Hepatic stellate cell (primary cell): ENCODE results near the gene CBARP.

Source experiments
- DNase-seq: peaks from one replicate; pipeline ENCODE4 v3.0.0; 2011; ENCODE audit warnings: low spot score

CBARP gene

DNA sequence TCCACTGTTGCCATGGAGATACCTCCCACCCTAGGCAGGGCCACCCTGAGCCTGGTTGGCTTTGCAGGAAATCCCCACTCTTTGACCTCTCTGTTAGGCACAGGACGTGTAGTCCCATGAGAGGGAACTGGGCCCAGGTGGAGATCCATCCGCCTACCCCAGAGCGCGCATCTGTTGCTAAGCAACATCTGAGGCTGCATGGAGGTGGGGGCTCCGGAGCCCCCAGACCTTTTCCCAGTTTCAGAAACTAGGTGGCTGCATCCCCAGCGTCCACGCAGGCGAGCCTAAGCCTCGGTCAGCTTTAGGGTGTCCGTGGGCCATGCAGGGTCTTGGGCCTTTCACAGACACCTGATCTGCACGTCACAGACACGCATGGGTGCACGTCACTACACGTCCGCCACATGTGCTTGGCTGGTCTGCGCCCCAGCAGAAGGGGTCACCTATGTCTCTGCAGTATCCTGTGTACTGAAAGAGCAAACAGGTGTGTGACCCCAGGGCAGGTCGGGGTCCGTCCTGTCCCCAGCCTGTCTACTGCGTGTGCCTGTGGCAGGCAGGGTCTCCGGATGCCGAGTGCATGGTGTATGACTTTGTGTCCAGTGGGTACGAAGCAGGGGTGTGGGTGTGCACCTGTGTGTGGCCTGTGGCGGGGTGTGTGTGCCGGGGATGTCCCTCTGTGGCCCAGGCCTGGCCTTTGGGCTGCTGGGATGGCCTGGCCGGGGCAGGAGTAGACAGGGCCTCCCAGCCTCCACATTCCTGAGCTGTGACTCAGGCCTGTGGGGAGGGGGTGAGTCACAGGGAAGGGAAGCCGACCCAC is 27.2 kb upstream of the CBARP start:
- peak; percentile 94 for DNase-seq

DNA sequence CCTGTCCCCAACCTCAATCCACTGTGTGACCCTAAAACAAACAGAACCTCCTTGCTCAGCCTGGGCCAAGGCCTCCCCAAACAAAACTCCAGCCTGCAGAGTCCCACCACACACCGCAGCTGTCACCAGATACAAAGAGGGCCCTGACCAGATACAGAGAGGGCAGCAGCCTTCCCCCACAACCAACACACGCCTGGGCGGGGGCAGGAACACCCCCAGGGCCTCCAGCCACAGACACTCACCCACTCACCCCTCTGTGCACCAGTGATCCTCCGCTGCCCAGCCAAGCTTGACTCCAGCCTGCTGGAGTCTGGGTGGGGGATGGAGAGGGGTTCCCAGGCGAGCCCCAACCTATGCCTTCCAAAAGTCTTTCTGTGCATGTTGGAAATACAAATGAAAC is 25.4 kb upstream of the CBARP start:
- DNase-seq, result no peak

DNA sequence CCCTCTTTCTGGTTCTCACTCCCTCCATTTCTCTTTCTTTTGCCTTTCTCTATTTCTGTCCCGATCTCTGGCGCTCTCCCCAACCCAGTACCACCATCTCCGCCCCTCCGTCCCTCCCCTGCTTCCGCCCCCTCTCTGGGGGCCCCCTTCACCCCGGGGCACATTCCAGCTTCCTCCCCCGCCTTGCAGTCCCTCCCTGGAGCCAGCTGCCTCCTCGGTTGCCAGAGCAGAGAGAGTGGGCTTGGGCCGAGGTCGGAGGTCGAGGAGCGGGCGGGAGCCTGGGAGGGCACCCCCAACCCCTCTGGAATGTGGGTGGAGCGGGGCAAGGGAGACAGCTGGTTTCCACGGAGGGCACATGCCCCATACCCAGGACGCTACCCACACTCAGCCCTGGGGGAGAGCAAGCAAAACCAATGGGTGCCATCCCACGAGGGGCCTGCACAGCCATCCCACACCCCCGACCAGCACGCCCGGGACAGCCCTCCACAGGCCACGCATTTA is 24.9 kb upstream of the CBARP start:
- no peak for DNase-seq

DNA sequence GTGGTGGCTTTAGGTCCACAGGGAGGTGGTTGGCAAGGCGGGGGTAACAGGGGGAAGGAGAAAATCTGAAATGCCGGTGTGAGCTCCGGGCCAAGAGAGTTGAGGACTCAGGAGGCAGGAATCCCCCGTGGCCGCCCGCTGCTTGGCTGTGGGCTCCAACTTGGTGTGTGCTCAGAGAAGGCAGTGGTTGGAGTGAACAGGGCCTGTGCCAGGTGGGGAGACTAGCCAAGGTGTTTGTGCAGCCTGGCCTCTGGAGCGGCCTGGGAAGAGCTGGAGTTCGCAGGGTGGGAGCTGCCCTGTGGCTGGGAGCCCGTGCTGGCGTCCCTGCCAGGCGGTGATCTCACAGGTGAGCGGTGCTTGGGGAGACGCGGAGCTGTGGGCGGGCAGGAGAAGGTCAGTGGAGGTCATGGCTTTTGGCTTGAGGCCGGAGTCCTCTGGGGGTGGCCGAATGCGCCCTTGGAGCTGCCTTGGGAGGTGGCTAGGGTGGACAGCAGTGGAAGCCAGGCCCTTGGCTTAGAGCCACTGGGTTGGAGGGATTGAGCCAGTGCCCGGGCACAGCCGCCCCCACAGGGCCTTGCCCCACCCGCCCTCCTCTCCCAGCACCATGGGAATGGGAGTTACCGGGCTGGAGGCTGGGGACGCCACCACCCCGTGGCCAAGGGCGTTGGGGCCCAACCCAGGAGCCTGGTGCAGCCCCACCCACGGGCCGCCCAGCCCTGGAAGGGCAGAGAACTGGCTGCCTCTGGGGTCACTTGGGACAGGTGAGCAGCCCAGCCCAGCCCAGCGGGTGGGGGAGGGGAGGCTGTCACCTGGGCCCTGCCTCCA is 24.2 kb upstream of the CBARP start:
- no peak for DNase-seq

DNA sequence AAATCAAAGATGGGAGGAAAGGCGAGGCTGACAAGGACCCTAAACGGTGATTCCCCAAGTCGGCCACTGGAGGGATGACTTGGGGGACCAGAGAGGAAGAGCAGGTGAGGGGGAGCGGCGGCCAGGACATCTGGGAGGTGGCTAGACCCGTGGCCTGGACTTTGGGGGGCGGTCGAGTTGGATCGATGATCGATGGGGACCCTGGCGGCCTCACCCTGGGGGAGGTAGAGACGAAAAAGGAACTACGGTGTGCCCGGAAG is 23.7 kb upstream of the CBARP start:
- no peak for DNase-seq

DNA sequence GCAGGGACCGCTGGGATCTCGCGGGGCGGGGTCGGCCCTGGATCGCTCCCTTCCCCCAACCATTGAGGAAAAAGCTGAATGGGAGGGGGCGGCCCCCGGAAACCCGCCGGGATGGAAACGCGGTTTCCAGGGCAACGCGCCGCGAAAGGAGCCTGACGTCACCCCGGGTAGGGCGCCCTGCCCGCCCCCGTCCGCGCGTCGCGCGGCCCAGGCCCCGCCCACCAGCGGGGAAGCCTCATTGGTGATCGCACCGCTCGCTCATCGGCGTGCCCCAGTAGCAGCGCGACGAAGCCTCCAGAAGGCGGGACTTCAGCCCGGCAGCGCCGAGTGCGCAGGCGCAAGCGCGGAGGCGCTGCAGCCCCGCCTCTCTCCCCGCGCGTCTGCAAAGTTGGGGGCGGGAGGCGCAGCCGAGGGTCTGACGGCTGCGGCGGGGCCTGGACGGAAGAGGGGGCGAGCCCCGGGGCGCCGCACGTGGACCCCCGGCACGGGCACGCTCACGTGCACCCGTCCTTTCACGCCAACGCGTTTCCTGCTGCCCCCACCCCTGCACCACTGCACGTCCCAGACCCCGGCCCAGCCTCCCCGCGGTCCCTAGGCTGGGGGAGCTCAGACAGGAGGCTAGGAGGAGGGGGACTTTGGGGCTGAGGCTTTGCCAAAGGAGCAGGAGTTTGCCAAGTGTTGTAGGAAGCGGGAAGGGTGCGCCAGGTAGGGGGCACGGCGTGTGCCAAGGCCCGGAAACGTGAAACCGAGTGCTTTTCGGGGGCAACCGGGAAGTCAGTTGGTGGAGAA is 23.1 kb upstream of the CBARP start:
- DNase-seq, result peak; percentile 98

DNA sequence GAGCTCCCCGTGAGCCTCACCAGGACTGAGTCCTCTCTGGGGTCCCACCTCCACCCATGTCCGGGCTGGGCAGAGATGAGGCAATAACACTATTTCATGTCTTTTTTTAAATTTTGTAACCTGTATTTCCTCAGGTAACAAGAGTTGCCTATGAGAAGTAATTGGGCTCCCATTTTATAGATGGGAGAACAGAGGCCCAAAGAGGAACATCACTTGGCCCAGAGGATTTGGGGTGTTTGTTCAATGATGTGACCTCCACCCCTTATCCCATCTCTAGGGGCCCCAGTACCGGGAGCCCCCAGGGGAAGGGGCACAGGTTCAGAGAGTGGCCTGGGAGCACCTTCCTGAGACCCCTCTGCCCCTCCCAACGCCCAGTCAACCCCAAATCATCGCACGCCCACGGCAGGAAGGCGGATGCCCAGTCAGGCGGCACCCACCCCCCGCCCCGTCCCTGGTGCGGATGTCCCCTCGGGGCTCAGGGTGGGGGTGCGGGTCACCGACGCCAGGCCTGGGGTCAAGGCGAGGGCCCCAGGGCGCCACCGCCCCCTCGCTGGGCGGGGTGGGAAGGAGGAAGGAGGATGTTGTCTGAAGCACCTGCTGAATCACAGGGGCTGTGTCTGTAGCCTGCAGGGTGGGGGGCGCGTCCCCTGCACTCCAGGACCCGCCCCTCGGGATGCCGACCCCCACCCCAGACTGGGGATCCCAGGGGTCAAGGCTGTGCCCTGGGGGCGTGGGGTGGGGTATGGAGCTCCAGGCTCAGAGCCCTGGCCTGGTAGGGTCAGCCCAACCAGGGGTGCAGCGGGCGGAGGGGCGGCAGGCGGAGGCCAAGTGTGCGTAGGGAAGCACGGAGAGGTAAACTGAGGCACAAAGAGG is 22.3 kb upstream of the CBARP start:
- DNase-seq, result no peak

DNA sequence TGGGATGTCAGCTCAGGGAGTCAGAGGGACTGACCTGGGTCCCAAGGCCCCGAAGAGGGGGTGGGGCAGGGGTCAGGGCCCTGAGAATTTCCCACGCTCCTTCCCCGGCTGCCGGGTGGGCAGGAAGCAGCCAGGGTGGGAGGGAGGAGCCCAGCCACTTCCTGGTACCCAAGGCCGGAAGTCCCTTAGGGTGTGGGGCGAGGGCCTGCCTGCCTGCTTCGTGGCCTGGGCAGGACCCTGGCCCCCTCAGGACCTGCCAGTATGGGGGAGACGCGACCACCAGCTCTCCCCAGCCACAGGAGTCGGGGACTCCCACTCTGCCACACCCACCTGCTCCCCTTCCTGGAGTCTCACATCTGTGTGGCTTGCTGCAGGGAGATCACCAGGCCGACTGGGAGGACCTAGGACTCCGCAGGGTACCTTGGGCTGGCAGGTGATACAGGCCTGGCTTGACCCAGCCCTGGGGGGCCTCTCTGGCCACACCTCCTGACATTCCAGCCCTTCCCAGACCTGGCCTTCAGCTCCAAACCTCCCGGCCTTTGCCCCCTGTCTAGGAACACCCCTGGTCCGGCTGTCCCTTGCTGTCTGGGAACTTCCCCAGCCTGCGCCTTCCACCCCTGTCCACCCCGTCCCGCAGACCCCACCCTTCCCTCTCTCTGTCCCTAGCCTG is 21.5 kb upstream of the CBARP start:
- DNase-seq, result peak; percentile 60

DNA sequence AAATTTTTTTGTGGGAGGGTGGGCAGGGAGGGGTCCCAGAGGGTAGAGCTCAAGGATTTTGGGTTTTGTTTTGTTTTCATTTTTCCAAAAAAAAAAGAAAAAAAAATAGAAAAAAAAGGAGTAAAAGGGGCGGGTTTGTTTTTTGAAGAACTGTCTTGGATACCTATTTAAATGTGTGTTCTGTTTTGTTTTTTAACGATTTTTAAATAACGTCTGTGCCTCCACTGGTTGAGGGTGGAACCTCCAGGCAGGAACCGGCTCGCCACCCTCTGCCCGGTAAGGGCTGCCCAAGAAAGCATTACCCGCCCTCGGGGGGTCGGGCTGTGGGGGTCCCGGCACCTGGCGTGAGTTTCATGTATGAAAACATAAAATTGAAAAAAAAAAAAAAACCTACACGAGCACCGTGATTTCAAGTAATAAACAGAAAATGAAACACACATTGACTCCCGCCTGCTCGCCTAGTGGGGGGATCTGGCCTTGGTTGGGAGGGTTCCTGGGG is 21.0 kb upstream of the CBARP start:
- DNase-seq, result no peak

DNA sequence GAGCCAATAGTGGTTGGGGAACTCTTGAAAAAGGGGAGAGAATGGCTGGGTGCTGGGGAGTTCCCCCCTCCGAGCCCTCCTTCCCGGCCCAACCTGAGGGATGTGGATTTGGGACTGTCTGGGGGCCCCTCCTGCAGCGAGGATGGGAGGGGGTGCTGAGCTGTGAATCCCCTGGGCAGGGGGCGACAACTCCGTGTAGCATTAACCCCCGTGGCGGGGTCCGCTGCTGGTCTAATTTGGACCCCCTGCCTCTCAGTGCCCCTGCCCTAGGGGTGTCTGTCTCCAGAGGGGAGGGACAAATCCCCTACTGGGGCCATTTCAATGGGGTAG is 20.3 kb upstream of the CBARP start:
- DNase-seq, result no peak

DNA sequence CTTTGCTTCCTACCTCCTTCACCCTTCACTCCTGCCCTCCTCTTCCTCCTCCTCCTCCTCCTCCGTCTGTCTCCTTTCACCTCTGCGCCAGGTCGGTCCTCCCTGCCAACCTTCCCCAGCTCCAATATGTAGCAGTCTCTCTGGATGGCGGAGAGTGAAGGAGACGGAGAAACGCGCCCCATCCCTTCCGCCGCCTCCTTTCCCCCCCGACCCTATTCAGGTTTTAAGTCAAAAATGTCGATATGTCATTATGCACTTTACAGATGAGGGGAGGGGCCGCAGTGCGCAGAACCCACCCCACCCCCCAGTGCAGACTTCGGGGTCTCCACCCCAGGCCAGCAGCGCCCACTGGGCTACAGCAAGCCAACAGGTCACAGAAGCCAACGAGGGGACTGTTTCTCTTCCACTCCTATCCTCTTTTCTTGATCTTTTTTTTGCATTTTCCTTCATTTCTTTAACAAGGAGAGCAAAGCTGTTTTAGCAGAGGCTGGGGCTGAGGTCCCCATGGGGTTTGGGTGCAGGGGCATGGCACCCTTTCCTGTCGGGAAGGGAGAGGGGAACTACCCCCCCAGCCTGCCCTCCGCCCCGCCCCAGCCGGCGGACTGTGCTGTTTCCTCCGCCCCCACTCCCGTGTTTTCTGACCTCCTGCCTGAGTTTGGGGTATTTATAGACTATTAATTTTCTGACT is 19.8 kb upstream of the CBARP start:
- no peak for DNase-seq

DNA sequence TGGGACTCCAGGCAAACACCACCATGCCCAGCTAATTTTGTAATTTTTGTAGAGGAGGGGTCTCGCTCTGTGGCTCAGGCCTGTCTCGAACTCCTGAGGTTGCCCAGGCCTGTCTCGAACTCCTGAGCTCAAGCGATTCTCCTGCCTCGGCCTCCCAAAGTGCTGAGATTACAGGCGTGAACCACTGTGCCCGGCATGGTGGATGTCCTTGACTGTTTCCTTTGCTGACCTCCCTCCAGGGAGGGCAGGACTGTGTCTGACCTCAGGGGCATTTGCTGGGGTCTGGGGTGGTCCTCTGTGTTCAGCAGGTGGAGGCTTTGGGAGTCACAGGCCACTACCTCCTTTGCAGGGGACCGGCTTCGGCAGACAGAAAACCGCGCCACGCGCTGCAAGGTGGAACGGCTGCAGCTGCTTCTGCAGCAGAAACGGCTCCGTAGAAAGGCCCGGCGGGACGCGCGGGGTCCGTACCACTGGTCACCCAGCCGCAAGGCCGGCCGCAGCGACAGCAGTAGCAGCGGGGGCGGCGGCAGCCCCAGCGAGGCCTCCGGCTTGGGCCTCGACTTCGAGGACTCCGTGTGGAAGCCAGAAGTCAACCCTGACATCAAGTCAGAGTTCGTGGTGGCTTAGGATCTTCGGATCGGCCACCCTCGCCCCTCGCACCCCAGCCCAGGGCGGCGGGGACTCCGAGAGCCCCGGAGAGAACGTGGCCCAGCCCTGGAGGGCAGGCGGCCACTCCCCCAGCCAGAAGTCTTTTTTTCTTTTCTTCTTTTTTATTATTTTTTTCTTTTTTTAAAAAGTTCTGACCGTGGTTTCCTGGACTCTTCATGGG is 19.1 kb upstream of the CBARP start:
- no peak for DNase-seq

DNA sequence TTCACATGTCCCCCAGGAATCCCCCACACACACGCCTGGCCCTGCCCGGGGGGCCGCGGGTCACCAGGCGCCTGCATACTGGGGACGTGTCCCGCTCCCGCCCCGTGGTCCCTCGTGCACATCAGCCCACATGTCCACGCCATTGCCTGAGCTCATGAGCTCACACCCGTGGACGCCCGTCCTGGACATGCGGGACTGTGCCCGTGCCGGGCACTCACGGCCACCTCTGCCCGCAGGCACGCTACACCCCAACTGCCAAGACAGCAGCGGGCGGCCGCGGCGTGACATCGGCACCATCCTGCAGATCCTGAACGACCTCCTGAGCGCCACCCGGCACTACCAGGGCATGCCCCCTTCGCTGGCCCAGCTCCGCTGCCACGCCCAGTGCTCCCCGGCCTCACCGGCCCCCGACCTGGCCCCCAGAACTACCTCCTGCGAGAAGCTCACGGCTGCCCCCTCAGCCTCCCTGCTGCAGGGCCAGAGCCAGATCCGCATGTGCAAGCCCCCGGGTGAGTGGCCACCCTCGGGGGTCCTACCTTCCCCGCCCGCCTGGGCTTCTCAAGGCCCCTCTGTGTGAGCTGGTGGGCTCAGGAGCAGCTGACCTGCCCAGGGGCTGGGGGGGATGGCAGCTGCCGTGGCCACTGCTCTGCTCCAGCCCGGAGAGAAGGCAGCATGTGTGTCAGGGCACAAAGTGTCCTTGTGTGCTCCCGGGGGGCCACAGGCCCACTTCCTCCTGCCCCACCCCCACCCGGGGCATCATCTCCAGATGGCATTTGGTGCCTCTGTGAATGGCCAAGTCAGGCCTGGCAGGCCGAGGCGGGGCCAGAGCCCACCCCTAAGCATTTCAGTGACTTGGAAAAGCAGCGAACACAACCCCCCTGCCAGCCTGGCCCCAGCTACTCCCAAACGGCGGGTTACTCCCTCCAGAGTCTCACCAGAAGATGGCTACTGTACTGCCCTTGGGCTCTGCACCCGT is 17.7 kb upstream of the CBARP start:
- DNase-seq, result no peak

DNA sequence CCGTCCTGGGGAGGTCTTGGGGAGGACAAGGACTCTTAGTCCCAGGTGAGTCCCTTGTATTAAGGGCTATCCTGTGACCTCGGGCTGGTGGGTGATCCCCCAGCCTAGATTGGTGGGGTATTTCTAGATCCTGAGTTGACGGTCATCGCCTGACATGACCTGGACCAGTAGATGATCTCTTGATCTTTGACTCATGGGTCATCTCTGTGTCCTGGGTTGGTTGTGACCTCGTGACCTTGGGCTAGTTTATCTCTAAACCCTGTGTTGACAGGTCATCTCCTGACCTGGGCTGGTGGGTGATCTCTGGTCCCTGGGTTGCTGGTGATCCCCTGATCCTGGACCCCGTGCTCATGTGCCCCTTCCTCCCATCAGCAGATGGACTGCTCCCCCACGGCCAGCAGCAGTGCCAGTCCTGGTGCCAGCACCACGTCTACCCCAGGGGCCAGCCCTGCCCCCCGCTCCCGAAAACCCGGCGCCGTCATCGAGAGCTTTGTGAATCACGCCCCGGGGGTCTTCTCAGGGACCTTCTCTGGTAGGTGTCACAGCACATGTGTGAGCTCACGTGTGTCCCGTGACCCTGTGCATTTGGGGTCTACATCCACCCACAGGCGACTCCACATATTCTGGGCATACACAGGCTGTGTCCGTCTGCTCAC is 16.9 kb upstream of the CBARP start:
- DNase-seq, result no peak

DNA sequence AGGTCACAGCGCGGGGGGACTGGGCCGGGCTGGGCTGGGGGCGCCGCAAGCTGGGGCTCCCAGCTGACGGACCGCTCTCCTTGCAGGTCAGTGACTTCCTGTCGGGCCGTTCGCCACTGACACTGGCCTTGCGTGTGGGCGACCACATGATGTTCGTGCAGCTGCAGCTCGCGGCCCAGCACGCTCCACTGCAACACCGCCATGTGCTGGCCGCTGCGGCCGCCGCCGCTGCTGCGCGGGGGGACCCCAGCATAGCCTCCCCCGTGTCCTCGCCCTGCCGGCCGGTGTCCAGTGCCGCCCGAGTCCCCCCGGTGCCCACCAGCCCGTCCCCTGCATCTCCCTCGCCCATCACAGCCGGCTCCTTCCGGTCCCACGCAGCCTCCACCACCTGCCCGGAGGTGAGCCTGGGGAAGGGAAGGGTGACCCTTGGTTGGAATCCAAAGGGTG is 16.3 kb upstream of the CBARP start:
- DNase-seq, result peak; percentile 63

DNA sequence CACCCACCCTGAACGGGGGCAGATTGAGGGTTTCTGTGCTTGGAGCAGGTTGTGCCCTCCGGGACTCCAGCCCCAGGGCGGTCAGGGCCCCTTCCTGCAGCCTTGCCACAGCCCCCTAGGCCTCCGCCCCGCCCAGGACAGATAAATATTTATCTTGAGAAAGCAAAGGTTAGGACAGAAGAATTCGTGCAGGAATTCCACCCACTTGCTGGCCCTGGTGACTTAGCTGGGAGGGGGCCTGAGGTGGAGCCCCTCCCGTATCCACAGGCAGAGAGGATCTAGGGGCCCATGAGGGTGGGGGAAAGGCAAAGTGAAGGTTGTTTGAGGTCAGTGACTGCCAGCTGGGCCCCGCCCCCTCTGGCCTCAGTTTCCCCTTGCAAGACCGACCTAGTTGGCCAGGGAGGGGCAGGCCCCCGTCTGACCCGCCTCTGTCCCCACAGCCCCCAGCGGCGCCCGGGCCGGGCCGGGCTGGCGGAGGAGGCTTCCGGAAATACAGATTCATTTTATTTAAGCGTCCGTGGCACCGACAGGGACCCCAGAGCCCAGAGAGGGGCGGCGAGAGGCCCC is 15.8 kb upstream of the CBARP start:
- DNase-seq, result no peak

DNA sequence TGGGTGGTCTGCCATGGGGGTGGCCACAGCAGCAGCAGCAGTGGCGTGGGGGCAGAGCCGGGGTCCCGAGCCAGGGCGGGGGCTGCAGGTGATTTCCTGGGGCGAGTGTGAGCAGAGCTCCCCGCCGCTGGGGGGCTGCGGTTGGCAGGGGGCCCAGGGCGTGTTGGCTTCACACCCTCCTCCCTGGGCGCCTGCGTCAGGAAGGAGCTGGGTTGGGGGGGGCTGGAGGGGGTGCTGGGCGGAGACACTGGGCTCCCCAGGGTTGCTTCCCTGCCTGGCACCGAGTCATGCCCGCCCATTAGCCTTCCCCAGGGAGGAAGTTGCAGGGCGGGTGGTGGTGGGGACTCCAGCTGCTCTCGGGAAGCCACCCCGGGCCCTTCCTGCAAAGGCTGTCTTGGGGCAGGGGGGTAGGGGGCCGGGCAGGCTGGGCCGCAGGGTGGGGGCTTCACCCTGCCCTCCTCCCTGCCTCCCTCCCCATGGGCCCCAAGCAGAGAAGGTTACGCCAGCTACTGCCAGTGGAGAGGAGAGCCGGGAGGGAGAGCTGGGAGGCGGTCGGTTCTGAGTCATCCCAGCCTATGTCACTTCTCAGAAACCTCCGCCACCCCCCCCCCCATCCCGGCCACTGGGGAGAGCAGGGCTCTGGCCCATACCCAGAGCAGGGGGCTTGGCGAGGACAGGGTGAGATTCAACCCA is 15.2 kb upstream of the CBARP start:
- peak; percentile 90 for DNase-seq
